Endothelial cell of umbilical vein (primary cell): ENCODE data around the gene SETD1A.

Source experiments
- CTCF ChIP-seq, 2 donors: IDR thresholded peaks; 1 replicate in 1 of 2; 2 replicates in 1 of 2; pipeline ENCODE4 v1.5.1; 2011; ENCODE audit warnings: low read length in 2 of 2, mild to moderate bottlenecking in 2 of 2, moderate library complexity in 2 of 2, control low read depth in 1 of 2, inconsistent platforms in 1 of 2, low read depth in 1 of 2; ENCODE audit not compliant: insufficient read depth in 1 of 2; ENCODE audit errors: extremely low read depth in 1 of 2
- EZH2 ChIP-seq: IDR thresholded peaks from 2 replicates; pipeline ENCODE4 v1.6.1; 2012; ENCODE audit warnings: borderline replicate concordance, low read depth, mild to moderate bottlenecking, moderate library complexity, low read length, inconsistent platforms; ENCODE audit not compliant: severe bottlenecking
- FOS ChIP-seq: IDR thresholded peaks from 2 replicates; pipeline ENCODE4 v1.6.1; 2011; ENCODE audit warnings: mild to moderate bottlenecking, low read length, moderate library complexity, borderline replicate concordance; ENCODE audit not compliant: insufficient read depth
- GATA2 ChIP-seq: IDR thresholded peaks from 2 replicates; pipeline ENCODE4 v1.7.0; 2011; ENCODE audit warnings: low read depth, mild to moderate bottlenecking, moderate library complexity, mixed read lengths, low read length; ENCODE audit not compliant: insufficient read length, insufficient read depth
- JUN ChIP-seq: IDR thresholded peaks from 2 replicates; pipeline ENCODE4 v1.6.1; 2011; ENCODE audit warnings: borderline replicate concordance, low read depth; ENCODE audit not compliant: insufficient read length, insufficient read depth
- MAX ChIP-seq: IDR thresholded peaks from 2 replicates; pipeline ENCODE4 v1.6.1; 2011; ENCODE audit not compliant: insufficient read depth, insufficient read length
- MYC ChIP-seq: IDR thresholded peaks from one replicate; pipeline ENCODE4 v1.6.1; 2011; ENCODE audit warnings: mild to moderate bottlenecking, low read depth, low read length
- POLR2A ChIP-seq: IDR thresholded peaks from 2 replicates; pipeline ENCODE4 v1.6.1; 2012; ENCODE audit warnings: low read depth, mild to moderate bottlenecking, control low read depth, low read length
- POLR2AphosphoS5 ChIP-seq: IDR thresholded peaks from 2 replicates; pipeline ENCODE4 v1.6.1; 2012; ENCODE audit warnings: low read depth, mild to moderate bottlenecking, control low read depth, low read length, moderate library complexity; ENCODE audit not compliant: insufficient read depth

GRCh38 chr16:30944352-30944751 is 13.2 kb upstream of the SETD1A start:
- TF ChIP-seq POLR2A (no peak), CTCF (IDR thresholded peaks at IDR 0.05; ENCODE audit: extremely low read depth in 1 of 2, insufficient read depth in 1 of 2, low read depth in 1 of 2, low read length in 2 of 2) (no peak), EZH2 (no peak), JUN (no peak), POLR2AphosphoS5 (no peak), MAX (no peak), MYC (no peak), FOS (no peak), GATA2 (no peak)
